ENCODE results near the gene MAEA. TPM values are rescaled to one million over a fixed set of nuclear protein-coding genes. Genes with fewer than 3 reads are reported as not detected.

MAEA gene
- total RNA-seq, 1 donor = 54.8 TPM

DNA sequence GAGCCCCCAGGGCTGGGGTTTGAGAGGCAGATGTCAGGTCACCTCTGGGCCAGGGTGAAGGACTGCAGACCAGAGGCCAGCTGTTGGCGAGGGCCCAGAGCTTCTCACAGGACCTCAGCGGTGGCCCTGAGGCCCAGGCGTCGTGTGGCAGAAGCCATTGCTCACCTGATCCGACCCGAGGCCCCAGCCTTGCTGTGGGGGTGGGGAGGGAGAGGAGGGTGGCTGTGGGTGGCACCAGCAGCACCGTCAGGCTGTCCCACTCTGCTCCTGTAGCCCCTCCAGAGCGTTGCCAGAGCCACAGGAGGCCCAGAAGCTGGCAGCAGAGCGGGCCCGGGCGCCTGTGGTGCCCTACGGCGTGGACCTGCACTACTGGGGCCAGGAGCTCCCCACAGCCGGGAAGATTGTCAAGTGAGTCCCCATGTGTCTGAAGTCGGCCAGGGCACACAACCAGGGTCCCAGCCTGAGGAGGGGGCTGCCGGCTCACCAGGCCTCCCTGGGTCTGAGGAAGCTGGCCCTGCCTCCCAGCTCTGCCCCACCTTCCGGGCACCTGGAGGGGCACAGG is 86.2 kb downstream of the MAEA start:
- no peak for DNase-seq (ENCODE audit: low read depth)
- TF ChIP-seq, protein P1, sequence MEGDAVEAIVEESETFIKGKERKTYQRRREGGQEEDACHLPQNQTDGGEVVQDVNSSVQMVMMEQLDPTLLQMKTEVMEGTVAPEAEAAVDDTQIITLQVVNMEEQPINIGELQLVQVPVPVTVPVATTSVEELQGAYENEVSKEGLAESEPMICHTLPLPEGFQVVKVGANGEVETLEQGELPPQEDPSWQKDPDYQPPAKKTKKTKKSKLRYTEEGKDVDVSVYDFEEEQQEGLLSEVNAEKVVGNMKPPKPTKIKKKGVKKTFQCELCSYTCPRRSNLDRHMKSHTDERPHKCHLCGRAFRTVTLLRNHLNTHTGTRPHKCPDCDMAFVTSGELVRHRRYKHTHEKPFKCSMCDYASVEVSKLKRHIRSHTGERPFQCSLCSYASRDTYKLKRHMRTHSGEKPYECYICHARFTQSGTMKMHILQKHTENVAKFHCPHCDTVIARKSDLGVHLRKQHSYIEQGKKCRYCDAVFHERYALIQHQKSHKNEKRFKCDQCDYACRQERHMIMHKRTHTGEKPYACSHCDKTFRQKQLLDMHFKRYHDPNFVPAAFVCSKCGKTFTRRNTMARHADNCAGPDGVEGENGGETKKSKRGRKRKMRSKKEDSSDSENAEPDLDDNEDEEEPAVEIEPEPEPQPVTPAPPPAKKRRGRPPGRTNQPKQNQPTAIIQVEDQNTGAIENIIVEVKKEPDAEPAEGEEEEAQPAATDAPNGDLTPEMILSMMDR (IDR thresholded peaks at IDR 0.05; ENCODE audit: insufficient read depth, low read length) = no peak
- H3K4me3 ChIP-seq (ENCODE audit: low read depth, low read length) = no peak overlapping the region

DNA sequence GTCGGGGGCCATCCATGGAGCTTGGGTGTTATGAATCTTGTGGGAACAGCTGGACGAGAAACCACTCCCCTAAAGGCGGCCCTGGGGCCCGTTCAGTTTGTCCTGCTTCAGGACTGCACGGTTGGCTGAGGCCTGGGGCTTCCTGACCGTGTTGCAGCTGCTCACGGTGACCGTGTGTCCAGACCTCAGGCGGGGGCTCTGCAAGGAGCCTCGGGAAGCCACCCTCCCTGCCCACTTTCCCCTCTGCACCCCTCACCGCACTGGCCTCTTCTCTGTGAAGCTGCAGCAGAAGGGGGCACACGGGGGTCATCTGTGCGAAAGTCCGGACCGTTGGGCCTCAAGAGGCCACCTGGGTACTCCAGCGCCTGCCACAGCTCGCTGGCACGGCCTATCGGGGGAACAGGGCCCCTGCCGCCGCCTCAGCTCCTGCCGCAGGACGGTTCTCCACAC is 86.7 kb downstream of the MAEA start:
- H3K4me3 ChIP-seq (ENCODE audit: low read depth, low read length) = no peak overlapping the region
- TF ChIP-seq, protein P1 (IDR thresholded peaks at IDR 0.05; ENCODE audit: insufficient read depth, low read length) = no peak
- DNase-seq (ENCODE audit: low read depth) = no peak

DNA sequence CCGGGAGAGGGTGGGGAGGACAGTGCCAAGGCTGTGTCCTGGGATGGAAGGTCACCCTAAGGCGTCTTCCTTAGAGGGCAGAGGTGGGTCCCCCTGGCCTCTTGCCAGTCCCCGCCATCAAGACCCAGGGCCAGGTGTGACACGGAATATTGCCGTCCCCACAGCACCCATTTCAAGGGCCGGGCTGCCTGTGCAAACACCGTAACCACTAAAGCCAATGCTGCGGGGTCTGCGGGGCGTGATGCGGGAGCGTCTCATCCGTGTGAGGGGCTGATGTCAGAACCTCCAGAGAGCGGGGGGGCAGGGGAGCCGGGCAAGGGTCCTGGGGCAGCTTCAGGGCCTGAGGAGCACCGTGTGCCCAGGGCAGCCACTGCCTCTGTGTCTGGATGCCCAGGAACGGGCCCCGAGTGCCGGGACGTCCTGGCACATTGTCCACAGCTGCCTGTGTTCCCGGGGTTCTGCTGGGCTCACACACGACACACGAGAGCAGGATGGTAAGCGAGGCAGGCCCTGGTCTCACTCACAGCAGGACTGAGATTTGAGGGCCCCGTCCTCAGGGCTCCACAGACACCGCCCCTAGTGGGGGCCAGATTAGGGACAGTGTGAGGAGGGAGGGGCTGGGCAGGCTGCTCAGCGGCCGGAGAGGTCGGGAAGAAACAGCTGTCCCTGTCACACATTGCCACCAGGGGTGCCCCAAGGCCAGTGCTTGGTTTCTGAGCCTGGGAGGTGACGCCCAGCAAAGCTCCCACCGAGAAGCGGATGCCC is 87.3 kb downstream of the MAEA start:
- TF ChIP-seq, protein P1 (IDR thresholded peaks at IDR 0.05; ENCODE audit: insufficient read depth, low read length) = no peak

DNA sequence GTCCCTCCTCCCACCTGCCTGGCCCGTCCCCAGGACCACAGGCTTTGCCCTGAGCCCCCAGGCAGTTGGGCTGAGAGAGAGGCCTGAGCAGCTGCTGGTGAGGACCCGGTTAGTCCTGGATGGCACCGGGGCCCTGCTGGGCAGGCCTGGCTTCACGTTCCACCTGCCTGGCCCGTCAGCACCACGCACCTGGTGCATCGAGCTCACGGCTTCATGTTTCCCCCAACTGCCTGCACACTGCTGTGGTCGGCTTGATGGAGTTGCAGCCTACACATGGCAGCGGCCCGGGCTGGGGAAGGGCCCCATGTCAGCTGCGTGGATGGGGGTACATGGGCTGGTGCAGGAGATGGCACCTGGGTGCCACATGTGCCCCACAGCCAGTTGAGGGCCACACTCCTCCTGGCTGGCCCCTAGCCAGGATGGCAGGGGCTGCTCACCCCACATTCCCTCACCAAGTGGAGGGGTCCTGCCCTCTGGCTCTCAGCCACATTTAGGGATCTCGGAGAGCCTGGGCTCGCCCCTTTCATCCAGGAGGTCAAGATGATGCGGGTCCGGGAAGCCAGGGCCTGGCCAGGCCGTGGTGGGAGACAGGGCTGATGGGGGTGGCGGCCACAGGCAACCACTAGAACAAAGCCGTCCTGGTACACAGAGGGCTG is 88.0 kb downstream of the MAEA start:
- TF ChIP-seq, protein P1 (IDR thresholded peaks at IDR 0.05; ENCODE audit: insufficient read depth, low read length) = no peak
- no peak for DNase-seq (ENCODE audit: low read depth)
- H3K4me3 ChIP-seq (ENCODE audit: low read depth, low read length) = no peak overlapping the region

More for the DNA sequence above, 87.3 kb downstream of the MAEA start:
- H3K4me3 ChIP-seq (ENCODE audit: low read depth, low read length) = no peak overlapping the region
- DNase-seq (ENCODE audit: low read depth) = no peak

DNA sequence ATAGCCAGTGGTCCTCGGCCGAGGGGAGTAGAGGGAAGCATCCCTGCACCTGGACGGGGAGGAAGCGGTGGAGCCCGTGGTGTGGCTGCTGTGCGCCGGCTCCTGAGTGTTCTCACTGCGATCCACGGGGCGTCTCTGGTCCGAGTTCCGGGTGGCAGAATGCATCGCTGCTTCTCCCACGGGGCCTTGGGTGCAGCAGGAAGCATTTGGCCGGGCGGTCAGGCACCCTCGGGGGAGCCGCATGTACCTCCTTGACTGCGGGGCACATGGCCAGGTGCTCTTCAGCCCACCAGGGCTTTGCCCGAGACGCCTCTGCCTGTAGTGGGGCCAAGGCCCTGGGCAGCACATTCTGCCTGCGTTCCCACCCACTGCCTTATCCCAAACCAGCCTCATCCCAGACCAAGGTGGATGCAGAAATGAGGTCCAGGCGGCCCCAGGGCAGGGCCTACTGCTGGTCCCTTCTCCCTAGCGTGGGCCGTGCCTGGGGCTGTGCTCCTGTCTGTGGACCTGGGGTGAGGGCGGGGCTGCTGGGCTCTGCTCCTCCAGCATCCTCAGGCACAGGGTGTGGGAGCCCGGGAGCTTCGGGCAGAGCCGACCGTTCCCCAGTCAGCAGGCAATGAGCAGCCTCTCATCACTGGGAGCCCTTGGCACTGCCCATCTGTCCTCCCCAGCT is 89.0 kb downstream of the MAEA start:
- TF ChIP-seq, protein P1 (IDR thresholded peaks at IDR 0.05; ENCODE audit: insufficient read depth, low read length) = no peak
- no peak for DNase-seq (ENCODE audit: low read depth)
- H3K4me3 ChIP-seq (ENCODE audit: low read depth, low read length) = no peak overlapping the region

DNA sequence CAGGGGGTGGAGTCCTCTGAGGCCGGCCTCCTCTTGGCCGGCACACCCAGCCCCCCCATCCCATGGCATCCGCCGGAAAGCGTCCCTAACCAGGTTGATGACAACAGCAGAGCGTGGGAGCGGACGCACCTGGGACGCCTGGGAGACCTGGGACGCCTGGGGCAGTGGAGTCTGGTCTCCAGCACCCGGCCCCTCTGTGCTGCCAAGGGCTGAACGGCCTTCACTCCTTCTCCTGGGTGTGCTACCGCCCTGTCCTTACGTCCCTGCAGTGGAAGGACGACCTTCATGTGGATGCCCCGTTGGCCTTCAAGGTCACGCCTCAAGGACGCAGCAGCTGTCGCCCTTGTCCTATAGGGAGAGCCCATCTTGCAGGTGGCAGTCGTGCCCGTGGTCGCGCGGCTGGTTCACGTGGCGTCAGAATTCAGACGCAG is 89.7 kb downstream of the MAEA start:
- TF ChIP-seq, protein P1 (IDR thresholded peaks at IDR 0.05; ENCODE audit: insufficient read depth, low read length) = no peak
- no peak overlapping the region for H3K4me3 ChIP-seq (ENCODE audit: low read depth, low read length)
- DNase-seq (ENCODE audit: low read depth) = no peak

All from fibroblast of the aortic adventitia (primary cell).